CD4-positive, alpha-beta T cell (primary cell): ENCODE results near the gene SYT13. TPM values are rescaled to one million over a fixed set of nuclear protein-coding genes. Genes with fewer than 3 reads are reported as not detected.

Experiments
- ATAC-seq: fragments of 200-7000 bp; cut with Tn5 transposase; one replicate; pipeline ENCODE4 v1.10.0; 2022; ENCODE audit warnings: mild to moderate bottlenecking; ENCODE audit not compliant: poor library complexity
- CTCF ChIA-PET: fragments of 350-600 bp; sonication (Branson Sonifier 250); formaldehyde crosslinking; loops from one replicate; lab custom pipeline; 2021; ENCODE audit warnings: antibody characterized with exemption, inconsistent platforms; lab: Charles Lee
- POLR2A ChIA-PET: fragments of 350-600 bp; sonication (Branson Sonifier 250); formaldehyde crosslinking; loops from one replicate; lab custom pipeline; 2021; ENCODE audit warnings: antibody characterized with exemption, inconsistent platforms; lab: Charles Lee
- DNase-seq, 14 experiments: peaks; one replicate each; pipeline ENCODE4 v3.0.0-alpha.2; 2013 to 2020; ENCODE audit warnings: mixed read lengths in 2 of 14
- H3K27ac ChIP-seq, 2 donors: one replicate each; pipeline versions ENCODE4 v1.5.1 to v1.7.0; 2013; ENCODE audit warnings: low read length in 2 of 2, low read depth in 1 of 2, mild to moderate bottlenecking in 1 of 2
- H3K27me3 ChIP-seq, 2 experiments: 1 replicate in 1 of 2; 2 replicates in 1 of 2; pipeline versions ENCODE4 v1.6.1 to v1.7.0; 2013; ENCODE audit warnings: low read length in 2 of 2, control low read depth in 1 of 2, mild to moderate bottlenecking in 1 of 2, moderate library complexity in 1 of 2; ENCODE audit not compliant: insufficient read depth in 2 of 2, control insufficient read depth in 1 of 2
- H3K36me3 ChIP-seq: one replicate; pipeline ENCODE4 v1.6.1; 2013; ENCODE audit warnings: low read length, control low read depth; ENCODE audit not compliant: insufficient read depth
- H3K4me1 ChIP-seq: one replicate; pipeline ENCODE4 v1.6.1; 2013; ENCODE audit warnings: low read length, control low read depth; ENCODE audit not compliant: insufficient read depth
- H3K4me3 ChIP-seq: one replicate; pipeline ENCODE4 v1.5.1; 2013; ENCODE audit warnings: mild to moderate bottlenecking, low read length, moderate library complexity
- H3K9me3 ChIP-seq, 2 experiments: 1 replicate in 1 of 2; 2 replicates in 1 of 2; pipeline versions ENCODE4 v1.6.1 to v1.7.0; 2013; ENCODE audit warnings: low read length in 2 of 2, mild to moderate bottlenecking in 2 of 2, control low read depth in 1 of 2, moderate library complexity in 1 of 2; ENCODE audit not compliant: control insufficient read depth in 1 of 2, insufficient read depth in 1 of 2
- H3K27ac Mint-ChIP-seq: one replicate; pipeline ENCODE4 v1.8.0; 2020; ENCODE audit warnings: mixed read lengths
- H3K27me3 Mint-ChIP-seq: one replicate; pipeline ENCODE4 v1.8.0; 2021; ENCODE audit warnings: mixed read lengths
- H3K36me3 Mint-ChIP-seq: one replicate; pipeline ENCODE4 v1.8.0; 2021; ENCODE audit warnings: low read depth, mixed read lengths
- H3K4me1 Mint-ChIP-seq: one replicate; pipeline ENCODE4 v1.8.0; 2021; ENCODE audit warnings: low read depth, mixed read lengths
- H3K4me3 Mint-ChIP-seq: one replicate; pipeline ENCODE4 v1.8.0; 2020; ENCODE audit warnings: mild to moderate bottlenecking, mixed read lengths
- H3K9me3 Mint-ChIP-seq: one replicate; pipeline ENCODE4 v1.8.0; 2020; ENCODE audit warnings: mixed read lengths
- CTCF ChIP-seq: fragments of 200-600 bp; IDR thresholded peaks from one replicate; pipeline ENCODE4 v1.8.0; 2022; ENCODE audit warnings: antibody characterized with exemption, mild to moderate bottlenecking
- intact Hi-C, 2 experiments: fragments of 100-400 bp; cut with DNase I in 1 of 2; cut with micrococcal nuclease in 1 of 2; formaldehyde crosslinking; loops; one replicate each; pipeline versions ENCODE4 v1.15.1 to v1.9.0; 2023 to 2025; cut with DNase I, micrococcal nuclease
- total RNA-seq, 174 experiments: library from RNA in 2 of 174; stranded (reverse) in 2 of 174; gene quantifications; one replicate each; pipeline ENCODE4 v1.2.3 and lab custom pipeline; 2021 to 2026

The SYT13 gene
- total RNA-seq, 2 experiments from 2014 or later = not detected

- Mint-ChIP-seq H3K36me3 (peaks cover 23% of the 10 kb centered on the region), H3K9me3 (no peaks in the 10 kb centered on the region), H3K4me3 (no peak overlapping the region), H3K4me1 (no peaks in the 10 kb centered on the region), H3K27me3 (no peaks in the 10 kb centered on the region), H3K27ac (no peak overlapping the region)
- no peak overlapping the region for H3K27ac ChIP-seq
- DNase-seq = no peak
- H3K27me3 ChIP-seq = no peaks in the 10 kb centered on the region
- ATAC-seq = no peak
- H3K36me3 ChIP-seq = no peaks in the 10 kb centered on the region
- POLR2A ChIA-PET = no interaction called here
- no peaks in the 10 kb centered on the region for H3K4me1 ChIP-seq
- H3K9me3 ChIP-seq = no peaks in the 10 kb centered on the region
- CTCF ChIA-PET = no interaction called here
- intact Hi-C loops = no loop called here
- TF ChIP-seq CTCF = no peak
- no peak overlapping the region for H3K4me3 ChIP-seq
These were observed 70.9 kb downstream of the SYT13 start for GRCh38 chr11:45215098-45215865.

GRCh38 chr11:45213717-45214116 lies 72.4 kb downstream of the SYT13 start:
- no peak for ATAC-seq
- Mint-ChIP-seq H3K4me1 (no peaks in the 10 kb centered on the region), H3K9me3 (no peaks in the 10 kb centered on the region), H3K27ac (no peak overlapping the region), H3K27me3 (no peaks in the 10 kb centered on the region), H3K36me3 (peaks cover 26% of the 10 kb centered on the region), H3K4me3 (no peak overlapping the region)
- Histone ChIP-seq H3K9me3 (no peaks in the 10 kb centered on the region), H3K36me3 (no peaks in the 10 kb centered on the region), H3K4me1 (no peaks in the 10 kb centered on the region), H3K27me3 (no peaks in the 10 kb centered on the region), H3K4me3 (no peak overlapping the region), H3K27ac (no peak overlapping the region)
- intact Hi-C loops = no loop called here
- DNase-seq = no peak
- TF ChIP-seq CTCF = no peak
- POLR2A ChIA-PET = no interaction called here
- CTCF ChIA-PET = no interaction called here

- no peak for TF ChIP-seq CTCF
- H3K4me1 Mint-ChIP-seq = no peaks in the 10 kb centered on the region
- H3K4me3 Mint-ChIP-seq = no peak overlapping the region
- H3K4me1 ChIP-seq = no peaks in the 10 kb centered on the region
- H3K36me3 ChIP-seq = no peaks in the 10 kb centered on the region
- H3K4me3 ChIP-seq = no peak overlapping the region
- intact Hi-C loops = no loop called here
- no peak overlapping the region for H3K27ac Mint-ChIP-seq
- H3K9me3 ChIP-seq = no peaks in the 10 kb centered on the region
- CTCF ChIA-PET = no interaction called here
- no peaks in the 10 kb centered on the region for H3K9me3 Mint-ChIP-seq
- no peak overlapping the region for H3K27ac ChIP-seq
- DNase-seq (no peak), ATAC-seq (no peak)
- no peaks in the 10 kb centered on the region for H3K27me3 ChIP-seq
- H3K36me3 Mint-ChIP-seq = peaks cover 26% of the 10 kb centered on the region
- H3K27me3 Mint-ChIP-seq = no peaks in the 10 kb centered on the region
- POLR2A ChIA-PET = no interaction called here
These were observed 72.8 kb downstream of the SYT13 start for GRCh38 chr11:45213316-45213665.
